ENCODE results near the gene SLC22A23.

GRCh38 chr6:3221578-3221977 lies 235.3 kb downstream of the SLC22A23 start:
- no peak for TF ChIP-seq POLR2A (IDR thresholded peaks at IDR 0.05; ENCODE audit: low read depth, low read length)
- TF ChIP-seq POLR2AphosphoS5 (IDR thresholded peaks at IDR 0.05; ENCODE audit: low read depth, low read length): no peak

All from GM12892 (cell line).